ENCODE measurements around the gene KCNQ4.

KCNQ4 gene

GRCh38 chr1:40754201-40754600, 29.4 kb upstream of the KCNQ4 start:
- ChIA-PET CTCF (interaction anchor here (1.0 kb wide), 1 partner anchor 131 kb away, joined by 3 read pairs; no protein-coding TSS in a partner anchor), POLR2A (ENCODE audit: low non-redundant PET) (no interaction called here)
- TF ChIP-seq CTCF (conservative IDR thresholded peaks at IDR 0.05; ENCODE audit: low read depth) = no peak
- no peak overlapping the region for H3K27ac ChIP-seq
- no peak for DNase-seq (ENCODE audit: low spot score)

- H3K27ac ChIP-seq = no peak overlapping the region
- TF ChIP-seq CTCF (conservative IDR thresholded peaks at IDR 0.05; ENCODE audit: low read depth) = no peak
- CTCF ChIA-PET = interaction anchor here (0.6 to 1.0 kb wide), 2 partner anchors 86 to 131 kb away, joined by 3 to 4 read pairs; no protein-coding TSS in a partner anchor
- POLR2A ChIA-PET (ENCODE audit: low non-redundant PET) = no interaction called here
- DNase-seq (ENCODE audit: low spot score) = no peak
Observed at GRCh38 chr1:40755067-40755466, 28.5 kb upstream of the KCNQ4 start.

- DNase-seq (ENCODE audit: low spot score) = no peak
- H3K27ac ChIP-seq = no peak overlapping the region
- TF ChIP-seq CTCF (conservative IDR thresholded peaks at IDR 0.05; ENCODE audit: low read depth) = no peak
- CTCF ChIA-PET = interaction anchor here (0.7 kb wide), 1 partner anchor 11 kb away, joined by 3 read pairs; no protein-coding TSS in a partner anchor
- POLR2A ChIA-PET (ENCODE audit: low non-redundant PET) = no interaction called here
Observed at GRCh38 chr1:40756523-40756922, 27.1 kb upstream of the KCNQ4 start.

GRCh38 chr1:40757084-40757483, 26.5 kb upstream of the KCNQ4 start:
- no peak for DNase-seq (ENCODE audit: low spot score)
- ChIA-PET CTCF (interaction anchor here (0.7 to 2.4 kb wide), 2 partner anchors 12 to 17 kb away, joined by 3 to 9 read pairs; no protein-coding TSS in a partner anchor), POLR2A (ENCODE audit: low non-redundant PET) (no interaction called here)
- no peak overlapping the region for H3K27ac ChIP-seq
- no peak for TF ChIP-seq CTCF (conservative IDR thresholded peaks at IDR 0.05; ENCODE audit: low read depth)

GRCh38 chr1:40758004-40758403, 25.6 kb upstream of the KCNQ4 start:
- no peak for TF ChIP-seq CTCF (conservative IDR thresholded peaks at IDR 0.05; ENCODE audit: low read depth)
- DNase-seq (ENCODE audit: low spot score) = no peak
- H3K27ac ChIP-seq = no peak overlapping the region
- CTCF ChIA-PET = interaction anchor here (2.4 kb wide), 1 partner anchor 16 kb away, joined by 9 read pairs; no protein-coding TSS in a partner anchor
- POLR2A ChIA-PET (ENCODE audit: low non-redundant PET) = no interaction called here

GRCh38 chr1:40758578-40759343, 24.8 kb upstream of the KCNQ4 start:
- no peak for DNase-seq (ENCODE audit: low spot score)
- POLR2A ChIA-PET (ENCODE audit: low non-redundant PET) = no interaction called here
- CTCF ChIA-PET = interaction anchor here (2.4 kb wide), 1 partner anchor 16 kb away, joined by 9 read pairs; no protein-coding TSS in a partner anchor
- no peak overlapping the region for H3K27ac ChIP-seq
- no peak for TF ChIP-seq CTCF (conservative IDR thresholded peaks at IDR 0.05; ENCODE audit: low read depth)
